ENCODE data around the gene GPR180.

Gene GPR180

GRCh38 chr13:94557684-94558235 lies 43.9 kb upstream of the GPR180 start:
- TF ChIP-seq, protein P1, sequence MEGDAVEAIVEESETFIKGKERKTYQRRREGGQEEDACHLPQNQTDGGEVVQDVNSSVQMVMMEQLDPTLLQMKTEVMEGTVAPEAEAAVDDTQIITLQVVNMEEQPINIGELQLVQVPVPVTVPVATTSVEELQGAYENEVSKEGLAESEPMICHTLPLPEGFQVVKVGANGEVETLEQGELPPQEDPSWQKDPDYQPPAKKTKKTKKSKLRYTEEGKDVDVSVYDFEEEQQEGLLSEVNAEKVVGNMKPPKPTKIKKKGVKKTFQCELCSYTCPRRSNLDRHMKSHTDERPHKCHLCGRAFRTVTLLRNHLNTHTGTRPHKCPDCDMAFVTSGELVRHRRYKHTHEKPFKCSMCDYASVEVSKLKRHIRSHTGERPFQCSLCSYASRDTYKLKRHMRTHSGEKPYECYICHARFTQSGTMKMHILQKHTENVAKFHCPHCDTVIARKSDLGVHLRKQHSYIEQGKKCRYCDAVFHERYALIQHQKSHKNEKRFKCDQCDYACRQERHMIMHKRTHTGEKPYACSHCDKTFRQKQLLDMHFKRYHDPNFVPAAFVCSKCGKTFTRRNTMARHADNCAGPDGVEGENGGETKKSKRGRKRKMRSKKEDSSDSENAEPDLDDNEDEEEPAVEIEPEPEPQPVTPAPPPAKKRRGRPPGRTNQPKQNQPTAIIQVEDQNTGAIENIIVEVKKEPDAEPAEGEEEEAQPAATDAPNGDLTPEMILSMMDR (IDR thresholded peaks at IDR 0.05; ENCODE audit: low read depth, low read length): no peak
- TF ChIP-seq MYC (IDR thresholded peaks at IDR 0.05; ENCODE audit: low read depth, low read length) (no peak), MAX (IDR thresholded peaks at IDR 0.05; ENCODE audit: low read depth, low read length) (no peak), POLR2A (IDR thresholded peaks at IDR 0.05; ENCODE audit: extremely low read depth, insufficient read length) (no peak)
- no peak overlapping the region for H3K4me3 ChIP-seq (ENCODE audit: low read depth, low read length)

DNA sequence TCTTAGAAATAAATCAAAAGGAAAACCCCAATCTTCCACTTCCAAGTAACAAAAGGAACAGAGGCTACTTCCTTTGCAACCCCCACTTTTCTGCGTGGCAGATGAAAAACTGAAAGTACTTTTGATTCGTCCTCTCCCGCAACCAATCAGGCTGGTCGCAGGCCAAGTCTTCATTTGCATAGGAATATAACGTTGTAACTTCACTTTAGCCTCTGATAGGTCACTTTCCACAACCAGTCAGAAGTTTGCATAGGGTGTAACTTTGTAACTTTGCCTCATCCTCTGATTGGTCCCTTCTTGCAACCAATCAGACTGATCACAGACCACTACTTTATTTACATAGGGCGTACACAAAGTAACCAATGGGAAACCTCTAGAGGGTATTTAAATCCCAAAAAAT lies 42.9 kb upstream of the GPR180 start:
- no peak overlapping the region for H3K4me3 ChIP-seq (ENCODE audit: low read depth, low read length)
- DNase-seq (ENCODE audit: low read depth): peak; percentile 25
- TF ChIP-seq MAX (IDR thresholded peaks at IDR 0.05; ENCODE audit: low read depth, low read length): no peak
- no peak for TF ChIP-seq POLR2A (IDR thresholded peaks at IDR 0.05; ENCODE audit: extremely low read depth, insufficient read length)
- no peak for TF ChIP-seq MYC (IDR thresholded peaks at IDR 0.05; ENCODE audit: low read depth, low read length)
- TF ChIP-seq, protein P1 (IDR thresholded peaks at IDR 0.05; ENCODE audit: low read depth, low read length): no peak

More at GRCh38 chr13:94557684-94558235, 43.9 kb upstream of the GPR180 start:
- DNase-seq (ENCODE audit: low read depth): no peak

DNA sequence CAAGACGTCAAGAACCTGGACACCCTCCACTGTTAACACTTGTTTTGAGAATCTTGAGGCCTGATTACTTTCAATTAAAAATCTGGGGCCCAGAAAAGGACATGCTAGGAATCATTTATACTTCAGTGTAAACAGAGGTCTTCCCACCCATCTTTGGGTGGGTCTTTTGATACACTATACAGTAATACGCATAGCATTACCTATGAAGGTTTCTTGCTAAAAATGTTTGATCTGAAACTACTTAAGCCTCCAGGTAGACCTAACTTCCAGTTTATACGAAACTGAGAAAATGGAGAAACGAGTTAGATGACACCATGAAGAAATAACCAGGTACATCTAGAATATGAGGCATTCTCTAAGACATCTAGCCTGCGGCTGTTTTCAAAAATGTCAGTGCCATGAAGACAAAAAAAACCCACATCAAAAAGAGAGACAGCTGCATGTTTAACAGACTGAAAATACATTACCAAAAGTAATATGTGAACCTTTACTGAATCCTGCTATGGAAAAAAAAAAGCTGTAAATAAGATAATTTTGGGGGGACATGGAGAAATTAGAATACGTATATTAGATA lies 42.3 kb upstream of the GPR180 start:
- TF ChIP-seq MYC (IDR thresholded peaks at IDR 0.05; ENCODE audit: low read depth, low read length) (no peak), POLR2A (IDR thresholded peaks at IDR 0.05; ENCODE audit: extremely low read depth, insufficient read length) (no peak)
- TF ChIP-seq, protein P1 (IDR thresholded peaks at IDR 0.05; ENCODE audit: low read depth, low read length): no peak

GRCh38 chr13:94560116-94560515 lies 41.5 kb upstream of the GPR180 start:
- DNase-seq (ENCODE audit: low read depth): no peak
- TF ChIP-seq MAX (IDR thresholded peaks at IDR 0.05; ENCODE audit: low read depth, low read length) (no peak), POLR2A (IDR thresholded peaks at IDR 0.05; ENCODE audit: extremely low read depth, insufficient read length) (no peak), MYC (IDR thresholded peaks at IDR 0.05; ENCODE audit: low read depth, low read length) (no peak)
- TF ChIP-seq, protein P1 (IDR thresholded peaks at IDR 0.05; ENCODE audit: low read depth, low read length): no peak
- no peak overlapping the region for H3K4me3 ChIP-seq (ENCODE audit: low read depth, low read length)

More for the DNA sequence above, 42.3 kb upstream of the GPR180 start:
- no peak for DNase-seq (ENCODE audit: low read depth)
- no peak overlapping the region for H3K4me3 ChIP-seq (ENCODE audit: low read depth, low read length)

DNA sequence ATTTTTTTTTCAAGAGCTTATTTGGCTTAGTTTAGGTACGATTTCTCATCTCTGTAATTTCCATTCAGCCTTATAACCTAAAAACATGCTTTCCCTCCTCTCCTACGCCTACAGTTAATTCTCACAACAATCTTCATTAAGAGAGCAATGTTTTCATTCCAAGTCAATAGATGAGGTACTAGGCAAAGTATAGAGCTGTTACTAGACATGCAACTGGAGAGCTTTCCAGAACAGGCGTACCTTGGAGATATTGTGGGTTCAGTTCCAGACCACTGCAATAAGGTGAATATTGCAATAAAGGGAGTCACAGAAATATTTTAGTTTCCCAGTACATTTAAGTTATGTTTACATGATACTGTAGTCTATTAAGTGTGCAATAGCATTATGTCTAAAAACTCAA lies 40.5 kb upstream of the GPR180 start:
- TF ChIP-seq POLR2A (IDR thresholded peaks at IDR 0.05; ENCODE audit: extremely low read depth, insufficient read length) (no peak), MAX (IDR thresholded peaks at IDR 0.05; ENCODE audit: low read depth, low read length) (no peak), MYC (IDR thresholded peaks at IDR 0.05; ENCODE audit: low read depth, low read length) (no peak)
- TF ChIP-seq, protein P1 (IDR thresholded peaks at IDR 0.05; ENCODE audit: low read depth, low read length): no peak
- no peak overlapping the region for H3K4me3 ChIP-seq (ENCODE audit: low read depth, low read length)
- no peak for DNase-seq (ENCODE audit: low read depth)

Data from NB4 (cell line).